ENCODE measurements around the gene C1QA. TPM values are rescaled to one million over a fixed set of nuclear protein-coding genes. Genes with fewer than 3 reads are reported as not detected.

C1QA gene
- polyA plus RNA-seq (not detected in 3 replicates), polyA minus RNA-seq (not detected in 3 replicates)
- not detected for polyA plus RNA-seq (2011; ENCODE audit: low read depth)
- polyA plus RNA-seq (2011; cell fraction: cytosol; rRNA removed): not detected in 2 replicates
- polyA plus RNA-seq (2011; cell fraction: nucleus; rRNA removed): not detected in 2 replicates
- not detected in 2 replicates for polyA plus RNA-seq (2012; ENCODE audit: low replicate concordance)
- not detected for polyA minus RNA-seq (2011; cell fraction: cytosol; rRNA and poly(A)+ RNA removed)
- polyA minus RNA-seq (2011; cell fraction: nucleus; rRNA and poly(A)+ RNA removed): not detected in 2 replicates

GRCh38 chr1:22636353-22636752 is at the start of gene C1QA:
Gene C1QA, plus strand, starts transcription at chr1:22636628. Its CDS starts 989 bp downstream, at chr1:22637617.
- DNase-seq (ENCODE audit: low read depth, low spot score) (no peak), FAIRE-seq (no peak)
- no peak for TF ChIP-seq CTCF (optimal IDR thresholded peaks at IDR 0.05 in 1 of 3, IDR thresholded peaks at IDR 0.05 in 1 of 3, conservative IDR thresholded peaks at IDR 0.05 in 1 of 3; ENCODE audit: extremely low read depth in 1 of 3, insufficient read depth in 2 of 3, low read length in 3 of 3)
- TF ChIP-seq EZH2 (IDR thresholded peaks at IDR 0.05; ENCODE audit: low read length): no peak
- H3K4me1 ChIP-seq (ENCODE audit: control insufficient read depth, extremely low read depth, insufficient read depth, low read length): no peaks in the 10 kb centered on the region
- no peak within 1 kb of the TSS for H2AFZ ChIP-seq (ENCODE audit: control insufficient read depth, low read length)
- H3K4me2 ChIP-seq (ENCODE audit: control insufficient read depth, extremely low read depth, insufficient read depth, low read depth, low read length): no peak within 1 kb of the TSS
- no peaks in the 10 kb centered on the region for H3K9me3 ChIP-seq (ENCODE audit: control insufficient read depth, low read depth, low read length)
- dilution Hi-C loops (cut with MboI; ENCODE audit: extremely low pct_ligation_motif_present, low sequenced_read_pairs): no loop called here
- H3K27ac ChIP-seq (ENCODE audit: control insufficient read depth, insufficient read depth, low read length): no peak within 1 kb of the TSS
- no peaks in the 10 kb centered on the region for H3K9me1 ChIP-seq (ENCODE audit: control insufficient read depth, extremely low read depth, insufficient read depth, low read length)
- no peak within 1 kb of the TSS for H3K9ac ChIP-seq (ENCODE audit: control insufficient read depth, extremely low read depth, insufficient read depth, low read length)
- H3K4me3 ChIP-seq (ENCODE audit: control insufficient read depth in 2 of 3, extremely low read depth in 1 of 3, insufficient read depth in 2 of 3, low read depth in 1 of 3, low read length in 3 of 3): no peak within 1 kb of the TSS
- no peaks in the 10 kb centered on the region for H3K79me2 ChIP-seq (ENCODE audit: control insufficient read depth, insufficient read depth, low read length)
- H3K27me3 ChIP-seq (ENCODE audit: control insufficient read depth, extremely low read depth, insufficient read depth, low read length): no peaks in the 10 kb centered on the region
- no peaks in the 10 kb centered on the region for H3K36me3 ChIP-seq (ENCODE audit: control insufficient read depth in 2 of 2, extremely low read depth in 1 of 2, insufficient read depth in 2 of 2, low read length in 2 of 2)
- no peaks in the 10 kb centered on the region for H4K20me1 ChIP-seq (ENCODE audit: control insufficient read depth, extremely low read depth, insufficient read depth, low read length)

GRCh38 chr1:22587247-22587646 is 49.2 kb upstream of the C1QA start:
- H3K9me1 ChIP-seq (ENCODE audit: control insufficient read depth, extremely low read depth, insufficient read depth, low read length): no peaks in the 10 kb centered on the region
- dilution Hi-C loops (cut with MboI; ENCODE audit: extremely low pct_ligation_motif_present, low sequenced_read_pairs): no loop called here
- FAIRE-seq: no peak
- no peaks in the 10 kb centered on the region for H3K79me2 ChIP-seq (ENCODE audit: control insufficient read depth, insufficient read depth, low read length)
- H3K36me3 ChIP-seq (ENCODE audit: control insufficient read depth in 2 of 2, extremely low read depth in 1 of 2, insufficient read depth in 2 of 2, low read length in 2 of 2): no peaks in the 10 kb centered on the region
- TF ChIP-seq EZH2 (IDR thresholded peaks at IDR 0.05; ENCODE audit: low read length) (no peak), CTCF (optimal IDR thresholded peaks at IDR 0.05 in 1 of 3, IDR thresholded peaks at IDR 0.05 in 1 of 3, conservative IDR thresholded peaks at IDR 0.05 in 1 of 3; ENCODE audit: extremely low read depth in 1 of 3, insufficient read depth in 2 of 3, low read length in 3 of 3) (no peak)
- H3K4me3 ChIP-seq (ENCODE audit: control insufficient read depth in 2 of 3, extremely low read depth in 1 of 3, insufficient read depth in 2 of 3, low read depth in 1 of 3, low read length in 3 of 3): no peak overlapping the region
- no peak overlapping the region for H3K9ac ChIP-seq (ENCODE audit: control insufficient read depth, extremely low read depth, insufficient read depth, low read length)
- DNase-seq (ENCODE audit: low read depth, low spot score): no peak
- peaks cover 9% of the 10 kb centered on the region for H3K27me3 ChIP-seq (ENCODE audit: control insufficient read depth, extremely low read depth, insufficient read depth, low read length)
- H3K4me1 ChIP-seq (ENCODE audit: control insufficient read depth, extremely low read depth, insufficient read depth, low read length): no peaks in the 10 kb centered on the region
- H3K9me3 ChIP-seq (ENCODE audit: control insufficient read depth, low read depth, low read length): no peaks in the 10 kb centered on the region
- H3K4me2 ChIP-seq (ENCODE audit: control insufficient read depth, extremely low read depth, insufficient read depth, low read depth, low read length): no peak overlapping the region
- H4K20me1 ChIP-seq (ENCODE audit: control insufficient read depth, extremely low read depth, insufficient read depth, low read length): no peaks in the 10 kb centered on the region
- H3K27ac ChIP-seq (ENCODE audit: control insufficient read depth, insufficient read depth, low read length): no peak overlapping the region
- H2AFZ ChIP-seq (ENCODE audit: control insufficient read depth, low read length): no peak overlapping the region

All from keratinocyte (primary cell).